ENCODE measurements around the gene STXBP3. TPM values are rescaled to one million over a fixed set of nuclear protein-coding genes. Genes with fewer than 3 reads are reported as not detected.

Gene STXBP3
- total and polyA plus RNA-seq, 9 of the 15 experiments (the other 6 are each of a cell fraction or from before 2014, with no cell fraction given) = 32.5 to 52.5 (median 39.2) TPM

DNA sequence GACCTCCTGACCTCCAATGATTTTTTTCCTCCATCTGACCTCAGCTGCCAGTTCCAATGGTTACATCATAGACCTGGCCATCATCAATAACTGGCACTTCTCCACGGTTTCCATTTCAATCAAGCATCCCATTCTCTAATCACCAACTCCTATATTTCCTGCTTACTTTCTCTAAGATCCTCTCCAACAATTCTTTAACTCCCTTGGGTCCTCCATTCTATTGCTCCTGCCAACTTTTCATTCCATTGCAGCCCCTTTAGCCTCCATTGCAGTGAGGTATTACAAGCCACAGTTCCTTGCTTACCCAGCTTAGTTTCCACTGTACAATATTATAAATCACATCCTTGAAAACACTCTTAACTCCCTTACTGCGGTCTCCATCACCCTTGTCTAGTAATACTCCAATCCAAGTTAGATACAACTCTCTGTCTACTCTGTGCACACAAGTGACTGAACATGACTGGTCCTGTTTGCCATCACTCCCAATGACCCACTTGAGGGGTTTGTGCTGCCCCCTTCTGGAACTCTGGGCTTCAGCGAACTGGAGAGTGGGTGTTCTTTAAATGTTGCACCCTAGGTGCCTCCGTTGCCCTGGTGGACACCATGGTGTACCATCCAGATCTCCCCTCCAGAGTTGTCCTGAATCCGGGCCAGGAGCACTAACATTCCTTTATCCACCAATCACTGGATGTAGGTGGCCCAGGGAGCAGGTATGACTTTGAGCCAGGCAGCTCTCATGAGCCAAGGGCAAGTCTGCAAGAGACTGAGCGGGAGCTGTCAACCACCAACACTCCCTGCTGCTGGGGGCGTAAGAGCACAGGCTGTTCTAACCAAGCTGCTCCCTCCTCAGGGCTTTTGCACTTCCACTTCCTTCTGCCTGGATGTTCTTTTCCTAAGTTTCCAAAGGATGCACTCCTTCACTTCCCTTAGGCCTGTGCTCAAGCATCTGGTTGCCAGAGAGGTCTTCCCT lies 37.5 kb upstream of the STXBP3 start (continued):
- TF ChIP-seq, protein P1, sequence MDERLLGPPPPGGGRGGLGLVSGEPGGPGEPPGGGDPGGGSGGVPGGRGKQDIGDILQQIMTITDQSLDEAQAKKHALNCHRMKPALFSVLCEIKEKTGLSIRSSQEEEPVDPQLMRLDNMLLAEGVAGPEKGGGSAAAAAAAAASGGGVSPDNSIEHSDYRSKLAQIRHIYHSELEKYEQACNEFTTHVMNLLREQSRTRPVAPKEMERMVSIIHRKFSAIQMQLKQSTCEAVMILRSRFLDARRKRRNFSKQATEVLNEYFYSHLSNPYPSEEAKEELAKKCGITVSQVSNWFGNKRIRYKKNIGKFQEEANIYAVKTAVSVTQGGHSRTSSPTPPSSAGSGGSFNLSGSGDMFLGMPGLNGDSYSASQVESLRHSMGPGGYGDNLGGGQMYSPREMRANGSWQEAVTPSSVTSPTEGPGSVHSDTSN (CRISPR knock-in tag; IDR thresholded peaks at IDR 0.05; ENCODE audit: low read depth) = no peak
- TF ChIP-seq, protein P1 (tag; conservative IDR thresholded peaks at IDR 0.05; ENCODE audit: low read depth) = no peak; the same call in 1 of the 2 replicates
- TF ChIP-seq TAF15 (IDR thresholded peaks at IDR 0.05; ENCODE audit: low read depth, low read length) (no peak), SMC3 (conservative IDR thresholded peaks at IDR 0.05; ENCODE audit: insufficient read depth, low read depth, low read length) (peak; percentile 63), MEF2D (tag; conservative IDR thresholded peaks at IDR 0.05; ENCODE audit: low read depth) (no peak), SMARCB1 (IDR thresholded peaks at IDR 0.05; ENCODE audit: insufficient read length, low read depth) (no peak), TSC22D4 (tag; IDR thresholded peaks at IDR 0.05) (no peak), ZBTB8A (IDR thresholded peaks at IDR 0.05; ENCODE audit: partially characterized antibody) (no peak), MYC (IDR thresholded peaks at IDR 0.05; ENCODE audit: low read depth, low read length) (peak; percentile 45; the same call in 1 of the 2 replicates), MYC (CRISPR knock-in tag; IDR thresholded peaks at IDR 0.05; ENCODE audit: borderline replicate concordance, low read depth) (no peak), ZNF408 (CRISPR knock-in tag; IDR thresholded peaks at IDR 0.05; ENCODE audit: low read depth) (no peak), CTBP1 (IDR thresholded peaks at IDR 0.05; ENCODE audit: borderline replicate concordance) (peak; percentile 49; the same call in 1 of the 2 replicates), POLR2H (tag; IDR thresholded peaks at IDR 0.05; ENCODE audit: low read depth) (no peak)
- TF ChIP-seq, protein P2, sequence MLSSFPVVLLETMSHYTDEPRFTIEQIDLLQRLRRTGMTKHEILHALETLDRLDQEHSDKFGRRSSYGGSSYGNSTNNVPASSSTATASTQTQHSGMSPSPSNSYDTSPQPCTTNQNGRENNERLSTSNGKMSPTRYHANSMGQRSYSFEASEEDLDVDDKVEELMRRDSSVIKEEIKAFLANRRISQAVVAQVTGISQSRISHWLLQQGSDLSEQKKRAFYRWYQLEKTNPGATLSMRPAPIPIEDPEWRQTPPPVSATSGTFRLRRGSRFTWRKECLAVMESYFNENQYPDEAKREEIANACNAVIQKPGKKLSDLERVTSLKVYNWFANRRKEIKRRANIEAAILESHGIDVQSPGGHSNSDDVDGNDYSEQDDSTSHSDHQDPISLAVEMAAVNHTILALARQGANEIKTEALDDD (IDR thresholded peaks at IDR 0.05) = 0 out of 2 replicates have a peak, but pooled peaks have one; percentile 32
- TF ChIP-seq, protein P3, sequence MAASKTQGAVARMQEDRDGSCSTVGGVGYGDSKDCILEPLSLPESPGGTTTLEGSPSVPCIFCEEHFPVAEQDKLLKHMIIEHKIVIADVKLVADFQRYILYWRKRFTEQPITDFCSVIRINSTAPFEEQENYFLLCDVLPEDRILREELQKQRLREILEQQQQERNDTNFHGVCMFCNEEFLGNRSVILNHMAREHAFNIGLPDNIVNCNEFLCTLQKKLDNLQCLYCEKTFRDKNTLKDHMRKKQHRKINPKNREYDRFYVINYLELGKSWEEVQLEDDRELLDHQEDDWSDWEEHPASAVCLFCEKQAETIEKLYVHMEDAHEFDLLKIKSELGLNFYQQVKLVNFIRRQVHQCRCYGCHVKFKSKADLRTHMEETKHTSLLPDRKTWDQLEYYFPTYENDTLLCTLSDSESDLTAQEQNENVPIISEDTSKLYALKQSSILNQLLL (CRISPR knock-in tag; IDR thresholded peaks at IDR 0.05; ENCODE audit: borderline replicate concordance) = no peak
- TF ChIP-seq, protein P4, sequence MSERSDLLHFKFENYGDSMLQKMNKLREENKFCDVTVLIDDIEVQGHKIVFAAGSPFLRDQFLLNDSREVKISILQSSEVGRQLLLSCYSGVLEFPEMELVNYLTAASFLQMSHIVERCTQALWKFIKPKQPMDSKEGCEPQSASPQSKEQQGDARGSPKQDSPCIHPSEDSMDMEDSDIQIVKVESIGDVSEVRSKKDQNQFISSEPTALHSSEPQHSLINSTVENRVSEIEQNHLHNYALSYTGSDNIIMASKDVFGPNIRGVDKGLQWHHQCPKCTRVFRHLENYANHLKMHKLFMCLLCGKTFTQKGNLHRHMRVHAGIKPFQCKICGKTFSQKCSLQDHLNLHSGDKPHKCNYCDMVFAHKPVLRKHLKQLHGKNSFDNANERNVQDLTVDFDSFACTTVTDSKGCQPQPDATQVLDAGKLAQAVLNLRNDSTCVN (CRISPR knock-in tag; IDR thresholded peaks at IDR 0.05) = no peak
- TF ChIP-seq, protein P5, sequence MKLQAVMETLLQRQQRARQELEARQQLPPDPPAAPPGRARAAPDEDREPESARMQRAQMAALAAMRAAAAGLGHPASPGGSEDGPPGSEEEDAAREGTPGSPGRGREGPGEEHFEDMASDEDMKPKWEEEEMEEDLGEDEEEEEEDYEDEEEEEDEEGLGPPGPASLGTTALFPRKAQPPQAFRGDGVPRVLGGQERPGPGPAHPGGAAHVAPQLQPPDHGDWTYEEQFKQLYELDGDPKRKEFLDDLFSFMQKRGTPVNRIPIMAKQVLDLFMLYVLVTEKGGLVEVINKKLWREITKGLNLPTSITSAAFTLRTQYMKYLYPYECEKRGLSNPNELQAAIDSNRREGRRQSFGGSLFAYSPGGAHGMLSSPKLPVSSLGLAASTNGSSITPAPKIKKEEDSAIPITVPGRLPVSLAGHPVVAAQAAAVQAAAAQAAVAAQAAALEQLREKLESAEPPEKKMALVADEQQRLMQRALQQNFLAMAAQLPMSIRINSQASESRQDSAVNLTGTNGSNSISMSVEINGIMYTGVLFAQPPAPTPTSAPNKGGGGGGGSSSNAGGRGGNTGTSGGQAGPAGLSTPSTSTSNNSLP (IDR thresholded peaks at IDR 0.05; ENCODE audit: borderline replicate concordance, low read depth, low read length) = no peak
